ENCODE measurements around the gene EFCAB8. TPM values are rescaled to one million over a fixed set of nuclear protein-coding genes. Genes with fewer than 3 reads are reported as not detected.
"Not testable (repeated sequence)": the region's sequence is repeated elsewhere in the genome, so short reads cannot be mapped to it uniquely, and the experiment has no call there.

Gene EFCAB8
- total RNA-seq, 1 donor from 2014 or later, result 0.50 TPM

- intact Hi-C loops (cut with micrococcal nuclease), result loop anchor here (2.0 kb wide), 1 partner anchor 29 kb away; no protein-coding TSS in a partner anchor
These were observed 84.8 kb downstream of the EFCAB8 start for GRCh38 chr20:32943490-32944052.

- intact Hi-C loops (cut with micrococcal nuclease), result loop anchor here (2.0 to 5.0 kb wide), 2 partner anchors 27 to 43 kb away; no protein-coding TSS in a partner anchor
These were observed 87.0 kb downstream of the EFCAB8 start for GRCh38 chr20:32945710-32946221.

- intact Hi-C loops (cut with micrococcal nuclease), result loop anchor here (5.0 kb wide), 1 partner anchor 44 kb away; no protein-coding TSS in a partner anchor
These were observed 87.9 kb downstream of the EFCAB8 start for GRCh38 chr20:32946629-32947028.

- intact Hi-C loops (cut with micrococcal nuclease), result not testable (repeated sequence)
These were observed 91.8 kb downstream of the EFCAB8 start for GRCh38 chr20:32950539-32950938.

GRCh38 chr20:32957459-32957858 lies 98.7 kb downstream of the EFCAB8 start:
- intact Hi-C loops (cut with micrococcal nuclease), result no loop called here

GRCh38 chr20:32958574-32958973 lies 99.9 kb downstream of the EFCAB8 start:
- intact Hi-C loops (cut with micrococcal nuclease), result no loop called here

GRCh38 chr20:32959351-32960221 lies 100.9 kb downstream of the EFCAB8 start:
- intact Hi-C loops (cut with micrococcal nuclease), result no loop called here

GRCh38 chr20:32960222-32960518 lies 101.4 kb downstream of the EFCAB8 start:
- intact Hi-C loops (cut with micrococcal nuclease), result no loop called here

GRCh38 chr20:32960849-32961731 lies 102.4 kb downstream of the EFCAB8 start:
- intact Hi-C loops (cut with micrococcal nuclease), result no loop called here

GRCh38 chr20:32962053-32962452 lies 103.3 kb downstream of the EFCAB8 start:
- intact Hi-C loops (cut with micrococcal nuclease), result no loop called here

GRCh38 chr20:32962646-32963045 lies 103.9 kb downstream of the EFCAB8 start:
- intact Hi-C loops (cut with micrococcal nuclease), result not testable (repeated sequence)

GRCh38 chr20:32963176-32963575 lies 104.5 kb downstream of the EFCAB8 start:
- intact Hi-C loops (cut with micrococcal nuclease), result no loop called here

GRCh38 chr20:32964575-32964974 lies 105.9 kb downstream of the EFCAB8 start:
- intact Hi-C loops (cut with micrococcal nuclease), result no loop called here

GRCh38 chr20:32965115-32965514 lies 106.4 kb downstream of the EFCAB8 start:
- intact Hi-C loops (cut with micrococcal nuclease), result no loop called here

- intact Hi-C loops (cut with micrococcal nuclease), result no loop called here
These were observed 107.1 kb downstream of the EFCAB8 start for GRCh38 chr20:32965581-32966373.

- intact Hi-C loops (cut with micrococcal nuclease), result no loop called here
These were observed 107.7 kb downstream of the EFCAB8 start for GRCh38 chr20:32966382-32966781.

- intact Hi-C loops (cut with micrococcal nuclease), result no loop called here
These were observed 108.4 kb downstream of the EFCAB8 start for GRCh38 chr20:32966881-32967781.

GRCh38 chr20:32967961-32968457 lies 109.3 kb downstream of the EFCAB8 start:
- intact Hi-C loops (cut with micrococcal nuclease), result no loop called here

- intact Hi-C loops (cut with micrococcal nuclease), result no loop called here
These were observed 109.9 kb downstream of the EFCAB8 start for GRCh38 chr20:32968478-32969241.

Measured in T-helper 2 cell treated with Interferon-gamma antibody and Interleukin-4, amounts not matched to agents 100 ng/mL and 5 ng/mL, for 36 hours (primary cell).